ENCODE data around the gene LGMN.
A peak's percentile ranks its signal among the peaks of the same experiment; 100 is the strongest.
"Not testable (repeated sequence)": the region's sequence is repeated elsewhere in the genome, so short reads cannot be mapped to it uniquely, and the experiment has no call there.

The LGMN gene

GRCh38 chr14:92748259-92749016 is at the start of gene LGMN:
Gene LGMN, minus strand, starts transcription at chr14:92748627. Its CDS starts 15,841 bp downstream, at chr14:92732786.
- DNase-seq = peak; percentile 86 to 97

- DNase-seq = no peak
Observed at GRCh38 chr14:92794961-92795360, 46.5 kb upstream of the LGMN start.

GRCh38 chr14:92794547-92794941 is 46.1 kb upstream of the LGMN start:
- DNase-seq = no peak

GRCh38 chr14:92793709-92794546 is 45.5 kb upstream of the LGMN start, which contains the start of gene GOLGA5:
Gene GOLGA5, plus strand, starts transcription at chr14:92794305. Its CDS starts 3,133 bp downstream, at chr14:92797438.
- peak; percentile 99 to 100 for DNase-seq

- DNase-seq = no peak
Observed at GRCh38 chr14:92792885-92793284, 44.5 kb upstream of the LGMN start.

- DNase-seq = no peak
Observed at GRCh38 chr14:92789457-92790089, 41.1 kb upstream of the LGMN start.

GRCh38 chr14:92787554-92787953 is 39.1 kb upstream of the LGMN start:
- no peak for DNase-seq

- DNase-seq = no peak
Observed at GRCh38 chr14:92786427-92786756, 38.0 kb upstream of the LGMN start.

- DNase-seq = no peak
Observed at GRCh38 chr14:92785667-92786426, 37.4 kb upstream of the LGMN start.

GRCh38 chr14:92783813-92784431 is 35.5 kb upstream of the LGMN start:
- peak; percentile 20 to 50 for DNase-seq

- no peak for DNase-seq
Observed at GRCh38 chr14:92781350-92781749, 32.9 kb upstream of the LGMN start.

GRCh38 chr14:92780444-92781232 is 32.2 kb upstream of the LGMN start:
- DNase-seq = no peak

- peak in 1 of 2 experiments; percentile 22 for DNase-seq
Observed at GRCh38 chr14:92778868-92779565, 30.6 kb upstream of the LGMN start.

- not testable (repeated sequence) for DNase-seq
Observed at GRCh38 chr14:92775292-92775691, 26.9 kb upstream of the LGMN start.

GRCh38 chr14:92774572-92774971 is 26.1 kb upstream of the LGMN start:
- no peak for DNase-seq

GRCh38 chr14:92770484-92770883 is 22.1 kb upstream of the LGMN start:
- DNase-seq = no peak

GRCh38 chr14:92768795-92769194 is 20.4 kb upstream of the LGMN start:
- no peak for DNase-seq

- not testable (repeated sequence) for DNase-seq
Observed at GRCh38 chr14:92768236-92768635, 19.8 kb upstream of the LGMN start.

GRCh38 chr14:92763666-92764631 is 15.5 kb upstream of the LGMN start:
- DNase-seq = not testable (repeated sequence)

- DNase-seq = no peak
Observed at GRCh38 chr14:92760524-92760805, 12.0 kb upstream of the LGMN start.

Measured in NCI-H446 (cell line).